ENCODE data around the gene APOA5. TPM values are rescaled to one million over a fixed set of nuclear protein-coding genes. Genes with fewer than 3 reads are reported as not detected.

Gene APOA5
- total and polyA plus RNA-seq, 2 of the 13 experiments (the other 11 are each of a cell fraction or from before 2014, with no cell fraction given) = 44.0 to 49.1 TPM

- TF ChIP-seq ZNF407 (CRISPR knock-in tag; IDR thresholded peaks at IDR 0.05; ENCODE audit: not compliant biosample characterization) (no peak), HNF1A (IDR thresholded peaks at IDR 0.05; ENCODE audit: low read depth) (peak; percentile 40; the same call in 1 of the 2 replicates), HNF1A (CRISPR knock-in tag; IDR thresholded peaks at IDR 0.05; ENCODE audit: borderline replicate concordance) (peak; percentile 86; the same call in 1 of the 2 replicates), ZNF468 (CRISPR knock-in tag; IDR thresholded peaks at IDR 0.05) (no peak), RARA (CRISPR knock-in tag; IDR thresholded peaks at IDR 0.05) (peak; percentile 98), SATB2 (CRISPR knock-in tag; IDR thresholded peaks at IDR 0.05) (no peak), FOXC1 (CRISPR knock-in tag; IDR thresholded peaks at IDR 0.05; ENCODE audit: borderline replicate concordance) (peak; percentile 89), RELA (CRISPR knock-in tag; IDR thresholded peaks at IDR 0.05) (no peak), ZNF790 (CRISPR knock-in tag; IDR thresholded peaks at IDR 0.05; ENCODE audit: borderline replicate concordance) (peak; percentile 42; the same call in 1 of the 2 replicates), ZMAT3 (CRISPR knock-in tag; conservative IDR thresholded peaks at IDR 0.05) (peak; percentile 84)
- TF ChIP-seq, protein P1, sequence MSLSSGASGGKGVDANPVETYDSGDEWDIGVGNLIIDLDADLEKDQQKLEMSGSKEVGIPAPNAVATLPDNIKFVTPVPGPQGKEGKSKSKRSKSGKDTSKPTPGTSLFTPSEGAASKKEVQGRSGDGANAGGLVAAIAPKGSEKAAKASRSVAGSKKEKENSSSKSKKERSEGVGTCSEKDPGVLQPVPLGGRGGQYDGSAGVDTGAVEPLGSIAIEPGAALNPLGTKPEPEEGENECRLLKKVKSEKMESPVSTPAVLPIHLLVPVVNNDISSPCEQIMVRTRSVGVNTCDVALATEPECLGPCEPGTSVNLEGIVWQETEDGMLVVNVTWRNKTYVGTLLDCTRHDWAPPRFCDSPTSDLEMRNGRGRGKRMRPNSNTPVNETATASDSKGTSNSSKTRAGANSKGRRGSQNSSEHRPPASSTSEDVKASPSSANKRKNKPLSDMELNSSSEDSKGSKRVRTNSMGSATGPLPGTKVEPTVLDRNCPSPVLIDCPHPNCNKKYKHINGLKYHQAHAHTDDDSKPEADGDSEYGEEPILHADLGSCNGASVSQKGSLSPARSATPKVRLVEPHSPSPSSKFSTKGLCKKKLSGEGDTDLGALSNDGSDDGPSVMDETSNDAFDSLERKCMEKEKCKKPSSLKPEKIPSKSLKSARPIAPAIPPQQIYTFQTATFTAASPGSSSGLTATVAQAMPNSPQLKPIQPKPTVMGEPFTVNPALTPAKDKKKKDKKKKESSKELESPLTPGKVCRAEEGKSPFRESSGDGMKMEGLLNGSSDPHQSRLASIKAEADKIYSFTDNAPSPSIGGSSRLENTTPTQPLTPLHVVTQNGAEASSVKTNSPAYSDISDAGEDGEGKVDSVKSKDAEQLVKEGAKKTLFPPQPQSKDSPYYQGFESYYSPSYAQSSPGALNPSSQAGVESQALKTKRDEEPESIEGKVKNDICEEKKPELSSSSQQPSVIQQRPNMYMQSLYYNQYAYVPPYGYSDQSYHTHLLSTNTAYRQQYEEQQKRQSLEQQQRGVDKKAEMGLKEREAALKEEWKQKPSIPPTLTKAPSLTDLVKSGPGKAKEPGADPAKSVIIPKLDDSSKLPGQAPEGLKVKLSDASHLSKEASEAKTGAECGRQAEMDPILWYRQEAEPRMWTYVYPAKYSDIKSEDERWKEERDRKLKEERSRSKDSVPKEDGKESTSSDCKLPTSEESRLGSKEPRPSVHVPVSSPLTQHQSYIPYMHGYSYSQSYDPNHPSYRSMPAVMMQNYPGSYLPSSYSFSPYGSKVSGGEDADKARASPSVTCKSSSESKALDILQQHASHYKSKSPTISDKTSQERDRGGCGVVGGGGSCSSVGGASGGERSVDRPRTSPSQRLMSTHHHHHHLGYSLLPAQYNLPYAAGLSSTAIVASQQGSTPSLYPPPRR (CRISPR knock-in tag; IDR thresholded peaks at IDR 0.05; ENCODE audit: borderline replicate concordance) = peak; percentile 90
Measured at GRCh38 chr11:116826751-116827431, 35.2 kb upstream of the APOA5 start (continued).

Data from HepG2 (cell line).